ENCODE results near the gene ARL8B.
A peak's percentile ranks its signal among the peaks of the same experiment; 100 is the strongest.

ARL8B gene

DNA sequence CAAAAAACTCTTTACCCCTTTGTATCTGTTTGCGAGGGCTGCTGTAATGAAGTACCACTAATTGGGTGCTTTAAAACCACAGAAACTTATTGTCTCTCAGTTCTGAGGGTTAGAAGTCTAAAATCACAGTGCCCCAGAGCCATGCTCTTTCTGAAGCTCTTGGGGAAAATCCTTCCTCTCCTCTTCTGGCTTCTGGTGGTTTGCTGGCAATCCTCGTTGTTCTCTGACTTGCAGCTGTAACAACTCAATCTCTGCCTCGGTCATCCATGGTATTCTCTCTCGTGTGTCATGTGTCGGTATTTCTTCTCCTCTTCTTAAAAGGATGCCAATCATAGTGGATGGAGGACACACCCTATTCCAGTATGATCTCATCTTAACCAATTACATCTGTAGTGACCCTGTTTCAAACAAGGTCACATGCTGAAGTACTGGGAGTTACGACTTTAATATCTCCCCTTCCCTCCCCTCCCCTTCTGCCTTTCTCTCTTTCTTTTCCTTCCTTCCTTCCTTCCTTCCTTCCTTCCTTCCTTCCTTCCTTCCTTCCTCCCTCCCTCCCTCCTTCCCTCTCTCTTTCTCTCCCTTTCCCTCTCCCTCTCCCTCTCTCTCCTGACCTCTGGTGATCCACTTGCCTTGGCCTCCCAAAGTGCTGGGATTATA, 6.5 kb upstream of the ARL8B start:
- Histone ChIP-seq H3K4me3 (no peak overlapping the region), H3K27me3 (no peaks in the 10 kb centered on the region), H3K27ac (no peak overlapping the region), H3K9me3 (no peaks in the 10 kb centered on the region), H3K36me3 (no peaks in the 10 kb centered on the region), H3K4me1 (no peaks in the 10 kb centered on the region)
- TF ChIP-seq CTCF (IDR thresholded peaks at IDR 0.05): no peak
- no peak for DNase-seq
- intact Hi-C loops (cut with DNase I; ENCODE audit: low total_unique reads): no loop called here

DNA sequence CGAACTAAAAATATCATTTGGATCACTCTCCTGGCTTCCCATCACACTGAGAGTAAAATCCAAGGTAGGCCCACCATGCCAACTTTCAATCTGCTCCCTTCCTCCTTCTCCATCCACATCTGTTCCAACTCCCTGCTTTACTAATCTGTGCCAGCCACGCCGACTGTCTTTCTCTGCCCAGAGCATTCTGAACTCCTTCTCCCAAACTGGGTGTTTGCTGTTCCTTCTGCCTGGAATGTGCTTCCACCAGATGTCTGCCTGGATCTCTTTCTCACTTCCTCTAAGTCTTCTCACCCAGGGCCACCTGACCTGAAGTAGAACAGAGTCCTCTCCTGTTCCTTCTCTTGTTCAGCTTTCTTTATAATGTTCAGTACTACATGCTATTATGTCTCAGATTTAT, 5.6 kb upstream of the ARL8B start:
- DNase-seq: no peak
- Histone ChIP-seq H3K4me1 (peaks cover 0 to 3% (median under 1%) of the 10 kb centered on the region in 4 donors), H3K4me3 (no peak overlapping the region), H3K27me3 (no peaks in the 10 kb centered on the region), H3K27ac (no peak overlapping the region), H3K36me3 (no peaks in the 10 kb centered on the region), H3K9me3 (no peaks in the 10 kb centered on the region)
- no peak for TF ChIP-seq CTCF (IDR thresholded peaks at IDR 0.05)
- intact Hi-C loops (cut with DNase I; ENCODE audit: low total_unique reads): no loop called here

GRCh38 chr3:5120446-5120845, 1.6 kb upstream of the ARL8B start:
- intact Hi-C loops (cut with DNase I; ENCODE audit: low total_unique reads): loop anchor here (5.0 kb wide), 1 partner anchor 67 kb away; the partner anchor contains the start of gene EDEM1
- TF ChIP-seq CTCF (IDR thresholded peaks at IDR 0.05): no peak

GRCh38 chr3:5122741-5123706, 932 bp downstream of the ARL8B start:
- H3K9me3 ChIP-seq: no peaks in the 10 kb centered on the region
- intact Hi-C loops (cut with DNase I; ENCODE audit: low total_unique reads): loop anchor here (5.0 kb wide), 1 partner anchor 64 kb away; the partner anchor contains the start of gene EDEM1
- H3K27me3 ChIP-seq: no peaks in the 10 kb centered on the region
- peak overlapping the region; percentile 95 to 100 for H3K4me3 ChIP-seq
- peaks cover 0 to 47% (median 27%) of the 10 kb centered on the region in 4 donors for H3K4me1 ChIP-seq
- DNase-seq: peak; percentile 68 to 70
- no peak for TF ChIP-seq CTCF (IDR thresholded peaks at IDR 0.05)
- no peaks in the 10 kb centered on the region for H3K36me3 ChIP-seq
- H3K27ac ChIP-seq: peak overlapping the region; percentile 94 to 96

More at GRCh38 chr3:5120446-5120845, 1.6 kb upstream of the ARL8B start:
- Histone ChIP-seq H3K27ac (no peak overlapping the region), H3K9me3 (no peaks in the 10 kb centered on the region), H3K36me3 (no peaks in the 10 kb centered on the region), H3K4me1 (peaks cover 0 to 28% (median 21%) of the 10 kb centered on the region in 4 donors), H3K27me3 (no peaks in the 10 kb centered on the region), H3K4me3 (no peak overlapping the region)
- no peak for DNase-seq

DNA sequence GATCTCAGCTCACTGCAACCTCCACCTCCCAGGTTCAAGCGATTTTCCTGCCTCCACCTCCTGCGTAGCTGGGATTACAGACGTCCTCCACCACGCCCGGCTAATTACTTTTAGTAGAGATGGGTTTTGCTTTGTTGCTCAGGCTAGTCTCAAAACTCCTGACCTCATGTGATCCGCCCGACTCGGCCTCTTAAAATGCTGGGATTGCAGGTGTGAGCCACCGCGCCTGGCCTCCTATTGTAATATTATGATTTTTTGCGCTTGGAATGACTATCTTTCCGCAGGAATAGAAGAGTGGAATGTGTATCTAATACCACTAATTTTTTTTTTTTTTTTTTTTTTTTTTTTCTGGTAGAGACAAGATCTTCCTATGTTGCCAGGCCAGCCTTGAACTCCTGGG, 1.8 kb downstream of the ARL8B start:
- Histone ChIP-seq H3K4me3 (peak overlapping the region; percentile 95 to 100), H3K36me3 (no peaks in the 10 kb centered on the region), H3K27ac (peak overlapping the region in 1 of 2 donors; percentile 94), H3K27me3 (no peaks in the 10 kb centered on the region), H3K4me1 (peaks cover 0 to 54% (median 28%) of the 10 kb centered on the region in 4 donors), H3K9me3 (no peaks in the 10 kb centered on the region)
- TF ChIP-seq CTCF (IDR thresholded peaks at IDR 0.05): no peak
- intact Hi-C loops (cut with DNase I; ENCODE audit: low total_unique reads): loop anchor here (5.0 kb wide), 1 partner anchor 63 kb away; the partner anchor contains the start of gene EDEM1
- no peak for DNase-seq

Measured in tibial artery (tissue), 4 donors.